Common myeloid progenitor, CD34-positive (primary cell): ENCODE results near the gene MIOS.

Source experiments
- CTCF ChIA-PET: fragments of 350-600 bp; sonication (Branson Sonifier 250); formaldehyde crosslinking; loops from one replicate; lab custom pipeline; 2021; ENCODE audit warnings: antibody characterized with exemption; lab: Charles Lee
- POLR2A ChIA-PET: fragments of 350-600 bp; sonication (Branson Sonifier 250); formaldehyde crosslinking; loops from one replicate; lab custom pipeline; 2021; ENCODE audit warnings: antibody characterized with exemption; lab: Charles Lee
- DNase-seq, 3 donors: peaks; one replicate each; pipeline versions ENCODE4 v3.0.0 to v3.0.0-alpha.2; 2013
- H3K27ac ChIP-seq, 2 experiments: 1 replicate in 1 of 2; 2 replicates in 1 of 2; pipeline ENCODE4 v1.7.0; 2013; ENCODE audit warnings: inconsistent platforms in 2 of 2, low read length in 2 of 2, mild to moderate bottlenecking in 2 of 2, low read depth in 1 of 2, moderate library complexity in 1 of 2; ENCODE audit not compliant: severe bottlenecking in 2 of 2, insufficient read depth in 1 of 2, poor library complexity in 1 of 2
- H3K27me3 ChIP-seq, 5 experiments: replicated peaks in 2 of 5; 1 replicate in 3 of 5; 2 replicates in 2 of 5; pipeline versions ENCODE4 v1.6.1 to v1.7.0; 2013; ENCODE audit warnings: low read length in 4 of 5, mild to moderate bottlenecking in 2 of 5, moderate library complexity in 2 of 5, inconsistent platforms in 1 of 5; ENCODE audit not compliant: insufficient read depth in 5 of 5, control insufficient read depth in 4 of 5
- H3K36me3 ChIP-seq, 4 experiments: 1 replicate in 2 of 4; 2 replicates in 2 of 4; pipeline versions ENCODE4 v1.6.1 to v1.7.0; 2013; ENCODE audit warnings: low read length in 3 of 4, control low read depth in 1 of 4, mild to moderate bottlenecking in 1 of 4; ENCODE audit not compliant: control insufficient read depth in 4 of 4, insufficient read depth in 4 of 4
- H3K4me1 ChIP-seq, 4 experiments: 1 replicate in 3 of 4; 2 replicates in 1 of 4; pipeline versions ENCODE4 v1.6.1 to v1.7.1; 2013; ENCODE audit warnings: low read length in 3 of 4, mild to moderate bottlenecking in 3 of 4, control low read depth in 1 of 4, inconsistent platforms in 1 of 4, moderate library complexity in 1 of 4; ENCODE audit not compliant: control insufficient read depth in 4 of 4, insufficient read depth in 4 of 4; ENCODE audit errors: control extremely low read depth in 1 of 4
- H3K4me3 ChIP-seq, 7 experiments: 1 replicate in 4 of 7; 2 replicates in 3 of 7; pipeline versions ENCODE4 v1.5.1 to v1.7.0; 2013; ENCODE audit warnings: mild to moderate bottlenecking in 7 of 7, low read length in 6 of 7, moderate library complexity in 6 of 7, inconsistent platforms in 2 of 7, low read depth in 2 of 7, control low read depth in 1 of 7; ENCODE audit not compliant: insufficient read depth in 4 of 7, control insufficient read depth in 1 of 7; ENCODE audit errors: extremely low read depth in 1 of 7
- H3K9me3 ChIP-seq, 5 experiments: 1 replicate in 4 of 5; 2 replicates in 1 of 5; pipeline versions ENCODE4 v1.6.1 to v1.7.1; 2013; ENCODE audit warnings: low read length in 4 of 5, mild to moderate bottlenecking in 2 of 5, inconsistent platforms in 1 of 5, low read depth in 1 of 5, moderate library complexity in 1 of 5; ENCODE audit not compliant: control insufficient read depth in 4 of 5, insufficient read depth in 2 of 5; ENCODE audit errors: control extremely low read depth in 1 of 5
- WGBS: methylation state at CpG from one replicate; pipeline ENCODE4 v1.1.5; 2013; ENCODE audit not compliant: insufficient coverage; 5-methylcytosine and 5-hydroxymethylcytosine counted together

MIOS gene

GRCh38 chr7:7618410-7618809 is 51.7 kb downstream of the MIOS start:
- H3K27me3 ChIP-seq = no peaks in the 10 kb centered on the region
- peaks cover 0 to 1% (median 0%) of the 10 kb centered on the region in 5 experiments for H3K9me3 ChIP-seq
- no peaks in the 10 kb centered on the region for H3K36me3 ChIP-seq
- no peak overlapping the region for H3K27ac ChIP-seq
- H3K4me3 ChIP-seq = no peak overlapping the region
- WGBS = 100% methylated on average over 1 of the region's 1 CpG
- H3K4me1 ChIP-seq = no peaks in the 10 kb centered on the region
- POLR2A ChIA-PET = no interaction called here
- DNase-seq = no peak
- CTCF ChIA-PET = no interaction called here

GRCh38 chr7:7620236-7620635 is 53.6 kb downstream of the MIOS start:
- no peak for DNase-seq
- WGBS = no CpG with 5 or more reads among the region's 1 CpG
- POLR2A ChIA-PET = no interaction called here

GRCh38 chr7:7620644-7621210 is 54.0 kb downstream of the MIOS start:
- H3K27me3 ChIP-seq = no peaks in the 10 kb centered on the region
- H3K4me3 ChIP-seq = no peak overlapping the region
- H3K36me3 ChIP-seq = no peaks in the 10 kb centered on the region
- H3K27ac ChIP-seq = no peak overlapping the region
- peaks cover 0 to 1% (median 0%) of the 10 kb centered on the region in 5 experiments for H3K9me3 ChIP-seq
- no peaks in the 10 kb centered on the region for H3K4me1 ChIP-seq
- POLR2A ChIA-PET = no interaction called here
- CTCF ChIA-PET = interaction anchor here (0.9 to 1.0 kb wide), 2 partner anchors 10 to 675 kb away, joined by 3 read pairs; no protein-coding TSS in a partner anchor
- DNase-seq = no peak

More at GRCh38 chr7:7620236-7620635, 53.6 kb downstream of the MIOS start:
- H3K27me3 ChIP-seq = no peaks in the 10 kb centered on the region
- peaks cover 0 to 1% (median 0%) of the 10 kb centered on the region in 5 experiments for H3K9me3 ChIP-seq
- H3K36me3 ChIP-seq = no peaks in the 10 kb centered on the region
- H3K4me3 ChIP-seq = no peak overlapping the region
- no peak overlapping the region for H3K27ac ChIP-seq
- no peaks in the 10 kb centered on the region for H3K4me1 ChIP-seq
- CTCF ChIA-PET = interaction anchor here (1.0 kb wide), 1 partner anchor 675 kb away, joined by 3 read pairs; no protein-coding TSS in a partner anchor

GRCh38 chr7:7628476-7628875 is 61.8 kb downstream of the MIOS start:
- CTCF ChIA-PET = no interaction called here
- 100% methylated on average over 1 of the region's 1 CpG for WGBS
- no peaks in the 10 kb centered on the region for H3K27me3 ChIP-seq

DNA sequence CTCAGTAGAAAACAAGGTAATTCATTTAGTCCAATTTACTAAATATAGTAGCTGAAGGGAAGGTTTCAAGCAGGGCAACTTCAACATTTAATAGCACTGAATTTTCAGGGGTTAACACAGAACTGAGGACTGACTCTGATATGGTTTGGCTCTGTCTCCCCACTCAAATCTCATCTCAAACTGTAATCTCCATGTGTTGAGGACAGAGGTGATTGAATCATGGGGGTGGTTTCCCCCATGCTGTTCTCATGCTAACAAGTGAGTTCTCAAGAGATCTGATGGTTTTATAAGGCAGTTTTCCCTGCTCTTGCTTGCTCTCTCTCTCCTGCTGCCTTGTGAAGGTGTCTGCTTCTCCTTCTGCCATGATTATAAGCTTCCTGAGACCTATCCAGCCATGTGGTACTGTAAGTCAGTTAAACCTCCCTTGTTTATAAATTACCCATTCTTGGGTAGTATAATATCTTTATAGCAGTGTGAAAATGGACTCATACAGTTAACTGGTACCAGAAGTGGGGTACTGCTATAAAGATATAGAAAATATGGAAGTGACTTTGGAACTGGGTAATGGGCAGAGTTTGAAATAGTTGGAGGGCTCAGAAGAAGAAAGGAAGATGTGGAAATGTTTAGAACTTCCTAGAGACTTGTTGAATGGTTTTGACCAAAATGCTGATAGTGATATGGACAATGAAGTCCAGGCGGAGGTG is 64.1 kb downstream of the MIOS start:
- Histone ChIP-seq H3K9me3 (peaks cover 0 to 17% (median 4%) of the 10 kb centered on the region in 5 experiments), H3K27ac (no peak overlapping the region), H3K4me3 (no peak overlapping the region), H3K27me3 (no peaks in the 10 kb centered on the region), H3K36me3 (peaks cover 0 to 3% (median 1%) of the 10 kb centered on the region in 4 experiments), H3K4me1 (no peaks in the 10 kb centered on the region)
- no peak for DNase-seq
- CTCF ChIA-PET = no interaction called here
- POLR2A ChIA-PET = interaction anchor here (0.7 kb wide), 1 partner anchor 21 kb away, joined by 3 read pairs; no protein-coding TSS in a partner anchor
- WGBS = 100% methylated on average over 1 of the region's 1 CpG

More at GRCh38 chr7:7628476-7628875, 61.8 kb downstream of the MIOS start:
- no peaks in the 10 kb centered on the region for H3K36me3 ChIP-seq
- no peak for DNase-seq
- POLR2A ChIA-PET = no interaction called here
- H3K4me3 ChIP-seq = no peak overlapping the region
- H3K27ac ChIP-seq = no peak overlapping the region
- no peaks in the 10 kb centered on the region for H3K4me1 ChIP-seq
- H3K9me3 ChIP-seq = peaks cover 0 to 18% (median 4%) of the 10 kb centered on the region in 5 experiments

- Histone ChIP-seq H3K27me3 (no peaks in the 10 kb centered on the region), H3K4me3 (peak overlapping the region in 6 of 7 experiments; percentile 94 to 100 (median 97)), H3K27ac (peak overlapping the region; percentile 53 to 85), H3K4me1 (peaks cover 4 to 20% (median 15%) of the 10 kb centered on the region in 4 experiments), H3K36me3 (peaks cover 4 to 7% (median 7%) of the 10 kb centered on the region in 4 experiments), H3K9me3 (no peaks in the 10 kb centered on the region)
- WGBS = no CpG with 5 or more reads among the region's 5 CpGs
- ChIA-PET CTCF (interaction anchor here (0.7 to 1.2 kb wide), 2 partner anchors 41 to 45 kb away, joined by 3 read pairs; no protein-coding TSS in a partner anchor), POLR2A (no interaction called here)
- DNase-seq = peak in 2 of 3 donors; percentile 21 to 23
These were observed 72.7 kb downstream of the MIOS start for GRCh38 chr7:7639421-7639820.

DNA sequence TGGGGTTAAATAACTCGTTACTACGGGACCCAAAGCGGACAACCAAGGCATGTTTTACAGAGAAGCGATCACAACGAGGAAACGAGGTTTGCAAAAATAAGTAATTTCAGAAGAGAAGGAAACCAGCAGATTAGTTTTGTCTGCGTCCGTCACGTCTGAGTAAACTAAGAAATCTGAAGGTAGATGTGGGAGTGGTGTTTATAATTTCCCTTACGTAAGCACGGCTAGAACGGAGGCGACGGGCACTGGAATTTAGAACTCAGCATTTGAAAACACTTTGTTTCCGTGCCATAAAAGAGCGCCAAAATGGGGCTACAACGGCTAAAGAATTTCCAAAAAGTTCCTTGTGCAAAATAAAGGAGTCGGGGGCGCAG is 73.2 kb downstream of the MIOS start:
- 0% methylated on average over 18 of the region's 19 CpGs for WGBS
- Histone ChIP-seq H3K36me3 (peaks cover 4 to 7% (median 7%) of the 10 kb centered on the region in 4 experiments), H3K27me3 (no peaks in the 10 kb centered on the region), H3K27ac (peak overlapping the region; percentile 53 to 85), H3K9me3 (no peaks in the 10 kb centered on the region), H3K4me3 (peak overlapping the region; percentile 94 to 100 (median 96)), H3K4me1 (peaks cover 4 to 20% (median 15%) of the 10 kb centered on the region in 4 experiments)
- ChIA-PET POLR2A (interaction anchor here (0.7 kb wide), 1 partner anchor 41 kb away, joined by 5 read pairs; no protein-coding TSS in a partner anchor), CTCF (interaction anchor here (1.0 to 1.8 kb wide), 3 partner anchors 27 to 45 kb away, joined by 3 read pairs; no protein-coding TSS in a partner anchor)
- peak; percentile 32 to 75 (median 66) for DNase-seq
